SK-N-MC (cell line): ENCODE results near the gene GPR160.

Experiments used
- EZH2 ChIP-seq: fragments of 200-600 bp; sonication (generic); IDR thresholded peaks from one replicate; pipeline ENCODE4 v1.6.1; 2017; ENCODE audit warnings: antibody characterized with exemption
- FOXP2 ChIP-seq: optimal IDR thresholded peaks from 2 replicates; pipeline ENCODE3; 2011; ENCODE audit warnings: mild to moderate bottlenecking, moderate library complexity; ENCODE audit not compliant: insufficient read depth; ENCODE audit errors: extremely low read length, control extremely low read depth
- POLR2AphosphoS5 ChIP-seq: IDR thresholded peaks from 2 replicates; pipeline ENCODE4 v1.6.1; 2012; ENCODE audit warnings: mild to moderate bottlenecking, low read depth, low read length, borderline replicate concordance

- no peak for TF ChIP-seq POLR2AphosphoS5
- no peak for TF ChIP-seq EZH2
- TF ChIP-seq FOXP2 = no peak
These were observed 42.8 kb downstream of the GPR160 start for GRCh38 chr3:170080605-170081004.
